Suprapubic skin (tissue), 4 donors: ENCODE results near the gene MYO10. TPM values are rescaled to one million over a fixed set of nuclear protein-coding genes. Genes with fewer than 3 reads are reported as not detected.

Experiments used
- DNase-seq, 2 donors: peaks; one replicate each; pipeline ENCODE4 v3.0.0-alpha.2; 2019; ENCODE audit warnings: low spot score in 2 of 2
- H3K27ac ChIP-seq: fragments of 200-600 bp; sonication (generic); one replicate; pipeline ENCODE4 v1.5.1; 2019
- H3K27me3 ChIP-seq: fragments of 200-600 bp; sonication (generic); one replicate; pipeline ENCODE4 v1.5.1; 2019
- H3K36me3 ChIP-seq: fragments of 200-600 bp; sonication (generic); one replicate; pipeline ENCODE4 v1.5.1; 2019
- H3K4me1 ChIP-seq: fragments of 200-600 bp; sonication (generic); one replicate; pipeline ENCODE4 v1.5.1; 2019
- H3K4me3 ChIP-seq: fragments of 200-600 bp; sonication (generic); one replicate; pipeline ENCODE4 v1.5.1; 2019; ENCODE audit warnings: mild to moderate bottlenecking
- H3K9me3 ChIP-seq: fragments of 200-600 bp; sonication (generic); one replicate; pipeline ENCODE4 v1.5.1; 2019
- CTCF ChIP-seq, 2 donors: fragments of 200-600 bp in 1 of 2; fragments of 450-650 bp in 1 of 2; sonication (generic) in 1 of 2; IDR thresholded peaks; one replicate each; pipeline ENCODE4 v1.5.1; 2016 to 2019; ENCODE audit warnings: antibody characterized with exemption in 2 of 2, mild to moderate bottlenecking in 1 of 2, moderate library complexity in 1 of 2
- EP300 ChIP-seq: sonication (generic); formaldehyde crosslinking; IDR thresholded peaks from one replicate; pipeline ENCODE4 v1.6.1; 2017; ENCODE audit warnings: antibody characterized with exemption
- POLR2A ChIP-seq, 2 donors: fragments of 450-650 bp; IDR thresholded peaks; one replicate each; pipeline ENCODE4 v1.6.1; 2017; ENCODE audit warnings: antibody characterized with exemption in 2 of 2, mild to moderate bottlenecking in 2 of 2, moderate library complexity in 2 of 2
- POLR2AphosphoS5 ChIP-seq, 3 donors: sonication (generic); formaldehyde crosslinking; IDR thresholded peaks; one replicate each; pipeline ENCODE4 v1.6.1; 2017; ENCODE audit warnings: antibody characterized with exemption in 3 of 3
- WGBS: methylation state at CpG from one replicate; pipeline ENCODE4 v1.1.5; 2018; 5-methylcytosine and 5-hydroxymethylcytosine counted together
- total RNA-seq, 4 donors: library from RNA; depleted of rRNA; stranded (reverse); fragments of >200 nt; gene quantifications; one replicate each; pipeline ENCODE4 v1.1.0, GENCODE V29; 2016

MYO10 gene
- total RNA-seq, 4 donors from 2014 or later: 37.7 to 109 (median 64.6) TPM

GRCh38 chr5:16787278-16787677, 148.8 kb downstream of the MYO10 start:
- H3K9me3 ChIP-seq: no peaks in the 10 kb centered on the region
- H3K27ac ChIP-seq: no peak overlapping the region
- TF ChIP-seq POLR2A (IDR thresholded peaks at IDR 0.05) (no peak), CTCF (IDR thresholded peaks at IDR 0.05) (no peak), EP300 (no peak), POLR2AphosphoS5 (IDR thresholded peaks at IDR 0.05) (no peak)
- H3K27me3 ChIP-seq: no peaks in the 10 kb centered on the region
- H3K4me1 ChIP-seq: peaks cover 20% of the 10 kb centered on the region
- 43% methylated on average over 2 of the region's 2 CpGs for whole genome bisulfite sequencing
- no peak for DNase-seq
- H3K4me3 ChIP-seq: no peak overlapping the region
- H3K36me3 ChIP-seq: no peaks in the 10 kb centered on the region

GRCh38 chr5:16784843-16785791, 151.0 kb downstream of the MYO10 start:
- Histone ChIP-seq H3K27me3 (no peaks in the 10 kb centered on the region), H3K36me3 (no peaks in the 10 kb centered on the region), H3K4me1 (peaks cover 17% of the 10 kb centered on the region), H3K4me3 (no peak overlapping the region), H3K9me3 (no peaks in the 10 kb centered on the region), H3K27ac (no peak overlapping the region)
- TF ChIP-seq CTCF (IDR thresholded peaks at IDR 0.05): no peak
- TF ChIP-seq POLR2AphosphoS5 (IDR thresholded peaks at IDR 0.05): no peak
- TF ChIP-seq EP300: no peak
- TF ChIP-seq POLR2A (IDR thresholded peaks at IDR 0.05): no peak
- WGBS: 82% methylated on average over 26 of the region's 26 CpGs
- DNase-seq: no peak

DNA sequence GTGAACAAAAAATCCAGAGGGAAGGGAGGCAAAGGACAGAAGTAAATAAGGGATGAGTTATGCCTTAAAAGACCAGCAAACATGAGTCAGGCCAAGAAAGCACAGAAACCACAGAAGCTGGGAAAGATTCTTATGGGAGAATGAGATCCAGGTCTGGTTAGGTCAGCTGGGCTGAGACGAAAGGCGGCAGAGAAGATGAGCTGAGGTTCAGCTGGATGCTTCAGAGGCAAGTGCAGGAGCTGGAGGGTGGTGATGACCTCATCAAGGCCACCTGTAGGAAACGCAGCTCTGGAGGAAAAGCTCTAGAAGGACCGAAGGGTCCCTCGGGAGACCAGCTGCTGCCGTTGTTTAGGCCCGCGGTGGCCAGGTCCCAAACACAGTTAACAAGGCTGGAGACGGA, 152.0 kb downstream of the MYO10 start:
- no peaks in the 10 kb centered on the region for H3K9me3 ChIP-seq
- no peak for TF ChIP-seq POLR2A (IDR thresholded peaks at IDR 0.05)
- TF ChIP-seq CTCF (IDR thresholded peaks at IDR 0.05): no peak
- TF ChIP-seq POLR2AphosphoS5 (IDR thresholded peaks at IDR 0.05): no peak
- no peak for TF ChIP-seq EP300
- peaks cover 5% of the 10 kb centered on the region for H3K36me3 ChIP-seq
- H3K4me3 ChIP-seq: no peak overlapping the region
- no peak overlapping the region for H3K27ac ChIP-seq
- whole genome bisulfite sequencing: 86% methylated on average over 9 of the region's 9 CpGs
- DNase-seq: no peak
- H3K27me3 ChIP-seq: no peaks in the 10 kb centered on the region
- peaks cover 17% of the 10 kb centered on the region for H3K4me1 ChIP-seq

DNA sequence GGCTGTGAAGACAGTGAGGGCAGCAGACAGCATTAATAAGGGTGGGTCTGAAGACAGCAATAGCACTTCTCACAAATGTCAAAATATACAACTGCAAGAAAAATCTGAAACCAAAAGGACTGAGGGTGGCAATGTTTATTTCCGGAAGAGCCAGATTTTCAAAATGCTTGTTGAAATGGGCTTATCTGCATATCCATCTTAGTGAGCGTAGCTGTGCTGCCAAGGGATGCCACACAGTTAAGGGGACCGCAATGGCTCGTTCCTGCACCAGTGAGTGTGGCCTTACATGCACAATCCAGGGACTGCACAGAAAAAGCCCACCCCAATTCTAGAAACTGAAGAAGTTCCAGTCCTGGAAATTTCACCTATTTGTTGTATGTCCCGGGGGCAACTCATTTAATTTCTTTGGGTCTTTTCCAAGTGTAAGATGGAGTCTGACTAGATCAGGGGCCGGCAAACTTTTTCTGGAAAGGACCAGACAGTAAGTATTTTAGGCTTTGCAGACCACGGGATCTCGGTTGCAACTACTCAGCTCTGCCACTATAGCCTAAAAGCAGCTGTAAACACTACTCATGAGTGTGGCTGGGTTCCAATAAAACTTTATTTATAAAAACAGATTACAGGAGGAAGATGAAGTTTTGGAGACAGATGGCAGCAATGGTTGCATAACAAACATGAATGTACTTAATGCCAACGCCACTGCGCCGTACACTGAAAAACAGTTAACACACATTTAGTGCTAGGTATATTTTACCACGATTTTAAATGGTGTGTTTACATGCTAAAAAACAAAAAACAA, 154.1 kb downstream of the MYO10 start:
- no peak for TF ChIP-seq POLR2A (IDR thresholded peaks at IDR 0.05)
- TF ChIP-seq CTCF (IDR thresholded peaks at IDR 0.05): no peak
- no peak for TF ChIP-seq EP300
- no peak for TF ChIP-seq POLR2AphosphoS5 (IDR thresholded peaks at IDR 0.05)
- 94% methylated on average over 12 of the region's 12 CpGs for WGBS
- DNase-seq: no peak
- no peak overlapping the region for H3K4me3 ChIP-seq
- no peaks in the 10 kb centered on the region for H3K27me3 ChIP-seq
- H3K27ac ChIP-seq: no peak overlapping the region
- no peaks in the 10 kb centered on the region for H3K9me3 ChIP-seq
- H3K36me3 ChIP-seq: peaks cover 7% of the 10 kb centered on the region
- peaks cover 18% of the 10 kb centered on the region for H3K4me1 ChIP-seq

DNA sequence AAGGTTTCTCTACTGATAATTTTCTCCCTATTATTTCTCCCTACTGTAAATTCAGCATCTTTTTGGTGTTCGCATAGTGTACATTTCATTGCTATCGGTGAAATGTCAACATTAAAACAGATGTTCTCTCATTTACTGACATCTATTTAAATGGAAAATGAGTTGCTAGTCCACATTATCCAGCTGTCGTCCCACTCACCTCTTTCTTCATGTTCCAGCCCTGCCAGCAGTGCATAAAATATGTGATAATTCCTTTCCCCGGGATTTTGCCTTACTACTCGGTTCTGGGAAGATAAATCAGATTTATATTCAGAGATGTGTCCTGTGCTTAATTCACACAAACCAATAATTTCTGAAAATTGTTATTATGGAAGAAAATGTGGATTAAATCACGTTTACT, 155.8 kb downstream of the MYO10 start:
- no peak for DNase-seq
- H3K27ac ChIP-seq: no peak overlapping the region
- TF ChIP-seq EP300: no peak
- TF ChIP-seq POLR2A (IDR thresholded peaks at IDR 0.05): no peak
- no peak for TF ChIP-seq POLR2AphosphoS5 (IDR thresholded peaks at IDR 0.05)
- TF ChIP-seq CTCF (IDR thresholded peaks at IDR 0.05): no peak
- H3K4me3 ChIP-seq: no peak overlapping the region
- H3K4me1 ChIP-seq: peaks cover 24% of the 10 kb centered on the region
- no peaks in the 10 kb centered on the region for H3K27me3 ChIP-seq
- H3K36me3 ChIP-seq: peaks cover 7% of the 10 kb centered on the region
- 82% methylated on average over 6 of the region's 6 CpGs for whole genome bisulfite sequencing
- H3K9me3 ChIP-seq: no peaks in the 10 kb centered on the region
